GM20000 (cell line): ENCODE data around the gene SUGCT.

Experiments
- DNase-seq: peaks from one replicate; pipeline ENCODE4 v3.0.0; 2012; ENCODE audit warnings: low spot score
- CTCF ChIP-seq: IDR thresholded peaks from 2 replicates; pipeline ENCODE4 v1.5.1; 2012; ENCODE audit warnings: mild to moderate bottlenecking, control low read depth; ENCODE audit errors: extremely low read depth, missing control alignments

Gene SUGCT

GRCh38 chr7:40316176-40316575, 181.4 kb downstream of the SUGCT start:
- no peak for TF ChIP-seq CTCF
- no peak for DNase-seq

GRCh38 chr7:40324914-40325313, 190.1 kb downstream of the SUGCT start:
- DNase-seq: no peak
- TF ChIP-seq CTCF: no peak

- no peak for TF ChIP-seq CTCF
- DNase-seq: no peak
Measured at GRCh38 chr7:40327113-40327512, 192.3 kb downstream of the SUGCT start.

- DNase-seq: no peak
- TF ChIP-seq CTCF: no peak
Measured at GRCh38 chr7:40327873-40328272, 193.1 kb downstream of the SUGCT start.

GRCh38 chr7:40329601-40330153, 194.9 kb downstream of the SUGCT start:
- DNase-seq: peak; percentile 50
- peak; percentile 39 for TF ChIP-seq CTCF

GRCh38 chr7:40330408-40330807, 195.6 kb downstream of the SUGCT start:
- no peak for TF ChIP-seq CTCF
- DNase-seq: no peak

GRCh38 chr7:40331915-40332314, 197.1 kb downstream of the SUGCT start:
- TF ChIP-seq CTCF: no peak
- DNase-seq: no peak

GRCh38 chr7:40332516-40332915, 197.7 kb downstream of the SUGCT start:
- no peak for TF ChIP-seq CTCF
- no peak for DNase-seq
